Mesothelial cell of epicardium (in vitro differentiated cells): Measurements from ENCODE around the gene UGT8. TPM values are rescaled to one million over a fixed set of nuclear protein-coding genes. Genes with fewer than 3 reads are reported as not detected.
A peak's percentile ranks its signal among the peaks of the same experiment; 100 is the strongest.

Source experiments
- DNase-seq, 2 experiments: peaks; one replicate each; pipeline ENCODE4 v3.0.0; 2021; ENCODE audit warnings: low spot score in 2 of 2; ENCODE audit not compliant: unreplicated experiment in 2 of 2
- H3K27ac Mint-ChIP-seq: 2 replicates; pipeline ENCODE4 v1.8.0; 2021; ENCODE audit warnings: mixed read lengths
- H3K27me3 Mint-ChIP-seq: 2 replicates; pipeline ENCODE4 v1.8.0; 2021; ENCODE audit warnings: low read depth, mixed read lengths
- H3K36me3 Mint-ChIP-seq: 2 replicates; pipeline ENCODE4 v1.8.0; 2021; ENCODE audit warnings: mixed read lengths
- H3K4me1 Mint-ChIP-seq: 2 replicates; pipeline ENCODE4 v1.8.0; 2021; ENCODE audit warnings: mixed read lengths
- H3K4me3 Mint-ChIP-seq: 2 replicates; pipeline ENCODE4 v1.8.0; 2021; ENCODE audit warnings: mild to moderate bottlenecking, moderate library complexity, mixed read lengths
- H3K9me3 Mint-ChIP-seq: 2 replicates; pipeline ENCODE4 v1.8.0; 2021; ENCODE audit warnings: mixed read lengths
- CTCF ChIP-seq: fragments of 200-600 bp; sonication (generic); IDR thresholded peaks from one replicate; pipeline ENCODE4 v1.5.0; 2021; ENCODE audit warnings: antibody characterized with exemption; ENCODE audit not compliant: unreplicated experiment
- total RNA-seq: library from RNA; stranded (reverse); gene quantifications from 3 replicates; pipeline ENCODE4 v1.2.1, GENCODE V29; 2021

Gene UGT8
- total RNA-seq, 1 donor from 2014 or later, result 0.87 TPM

DNA sequence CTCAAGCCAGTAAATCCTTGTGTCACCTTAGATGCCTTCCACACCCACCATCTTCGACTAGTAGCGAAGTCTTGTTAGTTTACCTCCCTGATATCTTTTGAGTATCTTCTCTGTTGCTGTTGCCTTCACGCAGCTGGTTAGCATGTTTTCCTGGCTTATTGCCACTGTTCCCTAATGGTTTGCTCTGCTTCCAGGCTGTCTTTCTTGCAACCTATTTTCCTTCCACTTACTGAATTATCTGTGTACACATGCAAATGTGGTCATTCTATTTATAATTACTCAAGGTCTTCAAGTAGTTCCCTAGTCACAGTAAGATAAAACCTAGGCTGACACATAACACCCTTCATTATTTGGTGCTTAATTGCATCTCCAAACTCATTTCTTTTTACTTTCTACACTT lies 89.5 kb downstream of the UGT8 start:
- no peak for DNase-seq
- H3K36me3 Mint-ChIP-seq, result no peaks in the 10 kb centered on the region
- peaks cover 12% of the 10 kb centered on the region for H3K4me1 Mint-ChIP-seq
- H3K27me3 Mint-ChIP-seq, result peaks cover 4% of the 10 kb centered on the region
- H3K4me3 Mint-ChIP-seq, result no peak overlapping the region
- no peak overlapping the region for H3K27ac Mint-ChIP-seq
- no peak for TF ChIP-seq CTCF
- no peaks in the 10 kb centered on the region for H3K9me3 Mint-ChIP-seq

GRCh38 chr4:114690571-114690970 lies 92.0 kb downstream of the UGT8 start:
- Mint-ChIP-seq H3K4me1 (peaks cover 12% of the 10 kb centered on the region), H3K9me3 (no peaks in the 10 kb centered on the region), H3K4me3 (no peak overlapping the region), H3K27ac (no peak overlapping the region), H3K27me3 (peaks cover 2% of the 10 kb centered on the region), H3K36me3 (no peaks in the 10 kb centered on the region)
- TF ChIP-seq CTCF, result no peak
- no peak for DNase-seq

- H3K27me3 Mint-ChIP-seq, result peaks cover 2% of the 10 kb centered on the region
- no peak overlapping the region for H3K4me3 Mint-ChIP-seq
- peak overlapping the region; percentile 35 for H3K27ac Mint-ChIP-seq
- no peak for DNase-seq
- H3K36me3 Mint-ChIP-seq, result no peaks in the 10 kb centered on the region
- H3K9me3 Mint-ChIP-seq, result no peaks in the 10 kb centered on the region
- H3K4me1 Mint-ChIP-seq, result peaks cover 12% of the 10 kb centered on the region
- TF ChIP-seq CTCF, result no peak
These were observed 93.3 kb downstream of the UGT8 start for GRCh38 chr4:114691865-114692264.

- no peak for DNase-seq
These were observed 94.4 kb downstream of the UGT8 start for GRCh38 chr4:114692958-114693357.

GRCh38 chr4:114694770-114695169 lies 96.2 kb downstream of the UGT8 start:
- peaks cover 2% of the 10 kb centered on the region for H3K27me3 Mint-ChIP-seq
- DNase-seq, result no peak

More at GRCh38 chr4:114692958-114693357, 94.4 kb downstream of the UGT8 start:
- no peak overlapping the region for H3K27ac Mint-ChIP-seq
- peaks cover 19% of the 10 kb centered on the region for H3K4me1 Mint-ChIP-seq
- no peaks in the 10 kb centered on the region for H3K36me3 Mint-ChIP-seq
- TF ChIP-seq CTCF, result no peak
- no peaks in the 10 kb centered on the region for H3K9me3 Mint-ChIP-seq
- H3K4me3 Mint-ChIP-seq, result no peak overlapping the region
- peaks cover 2% of the 10 kb centered on the region for H3K27me3 Mint-ChIP-seq

More at GRCh38 chr4:114694770-114695169, 96.2 kb downstream of the UGT8 start:
- peaks cover 28% of the 10 kb centered on the region for H3K4me1 Mint-ChIP-seq
- no peaks in the 10 kb centered on the region for H3K36me3 Mint-ChIP-seq
- H3K4me3 Mint-ChIP-seq, result no peak overlapping the region
- no peak overlapping the region for H3K27ac Mint-ChIP-seq
- TF ChIP-seq CTCF, result peak; percentile 80
- H3K9me3 Mint-ChIP-seq, result no peaks in the 10 kb centered on the region
